AG04450 (cell line): ENCODE data around the gene ZNF670. TPM values are rescaled to one million over a fixed set of nuclear protein-coding genes. Genes with fewer than 3 reads are reported as not detected.
"Not testable (repeated sequence)": the region's sequence is repeated elsewhere in the genome, so short reads cannot be mapped to it uniquely, and the experiment has no call there.

Experiments used
- CTCF ChIA-PET: fragments of 300-600, 350-600 bp; formaldehyde crosslinking; extraction: SDS; loops from one replicate; lab custom pipeline; 2022; ENCODE audit warnings: antibody characterized with exemption, inconsistent platforms; lab: Charles Lee
- POLR2A ChIA-PET: fragments of 350-600 bp; formaldehyde crosslinking; extraction: SDS; loops from one replicate; lab custom pipeline; 2021; ENCODE audit warnings: antibody characterized with exemption, inconsistent platforms; lab: Yijun Ruan, JAX
- DNase-seq: peaks from one replicate; pipeline ENCODE4 v3.0.0-alpha.2; 2011; ENCODE audit warnings: low read depth, low spot score
- H3K27ac ChIP-seq: one replicate; pipeline ENCODE4 v1.5.1; 2012; ENCODE audit warnings: low read depth, low read length, control low read depth
- H3K27me3 ChIP-seq: one replicate; pipeline ENCODE4 v1.6.0; 2012; ENCODE audit warnings: low read length; ENCODE audit not compliant: control insufficient read depth, insufficient read depth
- H3K4me3 ChIP-seq: 2 replicates; pipeline ENCODE4 v1.5.1; 2011; ENCODE audit warnings: mild to moderate bottlenecking, low read depth, low read length, control low read depth
- H3K9me3 ChIP-seq: 2 replicates; pipeline ENCODE4 v1.5.1; 2012; ENCODE audit warnings: low read length; ENCODE audit not compliant: control insufficient read depth, insufficient read depth
- polyA minus RNA-seq: library from RNA; depleted of rRNA, polyadenylated mRNA; stranded (reverse); fragments of >200 nt; gene quantifications from 2 replicates; pipeline ENCODE4 v1.2.3, GENCODE V29; 2011; rRNA and poly(A)+ RNA removed
- polyA plus RNA-seq: library from polyadenylated mRNA; depleted of rRNA; stranded (reverse); fragments of >200 nt; gene quantifications from 2 replicates; pipeline ENCODE4 v1.2.3, GENCODE V29; 2011; rRNA removed
- TF ChIP-seq, protein P1 (sequence below): IDR thresholded peaks from 2 replicates; pipeline ENCODE4 v1.5.1; 2011; ENCODE audit warnings: low read depth, low read length, control low read depth, inconsistent platforms

ZNF670 gene
- polyA plus RNA-seq, result 2.2 and 3.3 TPM in 2 replicates
- polyA minus RNA-seq, result 1.4 and 1.9 TPM in 2 replicates

DNA sequence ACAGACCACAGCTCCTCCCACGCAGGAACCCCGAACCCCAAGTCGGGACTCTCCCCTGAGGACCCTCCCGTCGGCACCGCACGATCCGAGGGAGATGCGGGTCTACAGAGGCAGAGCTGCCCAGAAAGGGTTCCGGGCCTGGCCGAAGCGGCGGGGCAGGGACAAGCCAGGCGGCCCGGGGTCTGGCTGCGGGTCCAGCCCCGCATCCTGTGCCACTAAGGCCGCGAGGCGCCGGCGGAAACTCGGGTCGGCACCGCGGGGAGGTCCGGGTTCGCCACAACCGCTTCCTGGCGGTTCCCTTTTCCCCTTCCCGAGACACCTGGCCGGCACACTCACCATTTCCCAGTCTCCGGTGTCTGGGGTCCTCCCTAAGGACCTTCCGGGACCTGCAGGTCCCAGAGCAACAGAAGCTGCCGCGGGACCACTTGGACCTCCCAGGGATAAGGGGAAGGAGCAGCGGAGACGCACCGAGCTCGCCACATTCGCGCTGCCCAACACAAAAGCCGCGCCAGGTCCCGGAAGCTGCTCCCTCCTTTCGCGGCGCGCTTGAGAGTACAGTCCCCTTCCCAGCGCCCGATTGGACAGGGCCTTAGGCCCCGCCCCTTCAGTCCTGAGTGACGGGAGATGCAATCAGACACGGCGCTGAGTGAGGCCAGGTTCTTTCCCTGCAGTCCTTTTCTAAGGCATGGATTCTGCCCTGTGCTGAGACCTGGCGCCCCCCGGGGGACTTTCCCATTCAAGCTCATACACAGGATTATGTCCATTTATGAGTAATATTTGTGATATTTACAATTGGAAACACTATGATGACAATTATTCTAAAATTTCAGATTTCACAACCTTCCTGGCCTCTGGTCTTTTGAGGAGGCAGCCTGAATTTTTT, at the start of gene ZNF670:
ZNF670 (minus strand) TSS at position 554 of the 883 bp plus-strand sequence; CDS start at position 339, 215 bp downstream.
- peak within 1 kb of the TSS; percentile 83 for H3K4me3 ChIP-seq
- peaks cover 12% of the 10 kb centered on the region for H3K9me3 ChIP-seq
- POLR2A ChIA-PET, result interaction anchor here (0.6 to 1.3 kb wide), 5 partner anchors 18 to 146 kb away, joined by 3 to 6 read pairs (median 4); partner anchors contain the start of gene AHCTF1
- peak; percentile 93 for DNase-seq
- peak within 1 kb of the TSS; percentile 78 for H3K27ac ChIP-seq
- TF ChIP-seq, protein P1, sequence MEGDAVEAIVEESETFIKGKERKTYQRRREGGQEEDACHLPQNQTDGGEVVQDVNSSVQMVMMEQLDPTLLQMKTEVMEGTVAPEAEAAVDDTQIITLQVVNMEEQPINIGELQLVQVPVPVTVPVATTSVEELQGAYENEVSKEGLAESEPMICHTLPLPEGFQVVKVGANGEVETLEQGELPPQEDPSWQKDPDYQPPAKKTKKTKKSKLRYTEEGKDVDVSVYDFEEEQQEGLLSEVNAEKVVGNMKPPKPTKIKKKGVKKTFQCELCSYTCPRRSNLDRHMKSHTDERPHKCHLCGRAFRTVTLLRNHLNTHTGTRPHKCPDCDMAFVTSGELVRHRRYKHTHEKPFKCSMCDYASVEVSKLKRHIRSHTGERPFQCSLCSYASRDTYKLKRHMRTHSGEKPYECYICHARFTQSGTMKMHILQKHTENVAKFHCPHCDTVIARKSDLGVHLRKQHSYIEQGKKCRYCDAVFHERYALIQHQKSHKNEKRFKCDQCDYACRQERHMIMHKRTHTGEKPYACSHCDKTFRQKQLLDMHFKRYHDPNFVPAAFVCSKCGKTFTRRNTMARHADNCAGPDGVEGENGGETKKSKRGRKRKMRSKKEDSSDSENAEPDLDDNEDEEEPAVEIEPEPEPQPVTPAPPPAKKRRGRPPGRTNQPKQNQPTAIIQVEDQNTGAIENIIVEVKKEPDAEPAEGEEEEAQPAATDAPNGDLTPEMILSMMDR, result peak; percentile 69
- H3K27me3 ChIP-seq, result no peaks in the 10 kb centered on the region
- CTCF ChIA-PET, result interaction anchor here (0.6 to 4.0 kb wide), 16 partner anchors 11 to 311 kb away, joined by 3 to 39 read pairs (median 4); no protein-coding TSS in a partner anchor

GRCh38 chr1:247127519-247128282, 49.1 kb upstream of the ZNF670 start:
- DNase-seq, H3K27me3 ChIP-seq, H3K27ac ChIP-seq, CTCF ChIA-PET: not testable (repeated sequence)
- Histone ChIP-seq H3K9me3 (peaks cover 30% of the 10 kb centered on the region), H3K4me3 (peak overlapping the region; percentile 34)
- POLR2A ChIA-PET, result interaction anchor here (0.7 kb wide), 1 partner anchor 41 kb away, joined by 3 read pairs; no protein-coding TSS in a partner anchor

DNA sequence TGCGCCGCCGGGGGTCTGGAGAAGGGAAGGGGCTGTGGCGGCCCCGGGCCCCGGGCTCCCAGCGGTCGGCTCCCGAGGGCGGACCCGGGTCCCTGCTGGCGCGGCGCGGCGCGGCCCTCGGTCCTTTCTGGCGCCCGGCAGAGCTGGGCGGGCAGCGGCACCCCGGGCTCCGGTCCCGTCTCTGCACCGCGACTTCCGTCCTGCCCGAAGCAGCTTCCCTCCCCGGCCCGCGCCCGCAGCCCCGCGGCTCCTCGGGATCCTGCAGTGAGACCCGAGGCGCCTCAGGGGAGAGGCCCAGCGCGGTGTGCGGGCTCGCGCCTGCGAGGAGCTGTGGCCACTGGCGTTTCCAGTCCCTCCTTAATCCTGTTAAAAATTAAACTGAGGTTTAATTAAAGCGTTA, 48.0 kb upstream of the ZNF670 start:
- POLR2A ChIA-PET, CTCF ChIA-PET, H3K4me3 ChIP-seq, DNase-seq, H3K27me3 ChIP-seq, H3K27ac ChIP-seq: not testable (repeated sequence)
- peaks cover 25% of the 10 kb centered on the region for H3K9me3 ChIP-seq

DNA sequence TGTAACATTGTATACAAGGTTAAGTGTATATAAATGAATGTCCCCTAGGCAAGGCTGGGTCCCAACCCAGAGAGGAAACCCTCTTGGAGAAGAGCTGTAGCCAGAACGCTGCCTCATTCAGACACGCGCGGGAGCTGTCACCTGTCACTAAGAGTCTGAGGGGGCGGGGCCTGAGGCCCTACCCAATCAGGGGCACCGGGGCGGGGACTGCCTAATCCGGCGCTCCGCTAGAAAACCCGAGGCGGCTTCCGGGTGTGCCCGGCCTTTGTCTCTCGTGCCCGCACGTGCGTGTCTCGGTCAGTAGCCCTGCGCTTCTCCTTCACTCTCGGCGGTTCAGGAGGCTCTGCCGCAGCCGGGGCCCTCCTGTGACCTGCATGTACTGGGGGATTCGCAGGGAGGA, 47.6 kb upstream of the ZNF670 start:
- peaks cover 20% of the 10 kb centered on the region for H3K9me3 ChIP-seq
- POLR2A ChIA-PET, H3K4me3 ChIP-seq, H3K27me3 ChIP-seq, DNase-seq, CTCF ChIA-PET, H3K27ac ChIP-seq: not testable (repeated sequence)

GRCh38 chr1:247121382-247121781, 42.8 kb upstream of the ZNF670 start:
- ChIA-PET POLR2A (interaction anchor here (0.7 kb wide), 1 partner anchor 9 kb away, joined by 4 read pairs; no protein-coding TSS in a partner anchor), CTCF (no interaction called here)
- TF ChIP-seq, protein P1, result no peak

GRCh38 chr1:247120408-247120668, 41.7 kb upstream of the ZNF670 start:
- DNase-seq, H3K27ac ChIP-seq, CTCF ChIA-PET, H3K4me3 ChIP-seq, H3K27me3 ChIP-seq, POLR2A ChIA-PET: not testable (repeated sequence)
- peaks cover 31% of the 10 kb centered on the region for H3K9me3 ChIP-seq

More at GRCh38 chr1:247121382-247121781, 42.8 kb upstream of the ZNF670 start:
- Histone ChIP-seq H3K9me3 (peaks cover 30% of the 10 kb centered on the region), H3K27ac (no peak overlapping the region), H3K4me3 (no peak overlapping the region), H3K27me3 (no peaks in the 10 kb centered on the region)
- DNase-seq, result no peak
